A549 (cell line): ENCODE data around the gene NADSYN1.

Experiments used
- JUN ChIP-seq, 2 experiments: fragments of >200 bp; sonication (Bioruptor Twin); formaldehyde crosslinking; IDR thresholded peaks; 2 replicates in 1 of 2; 3 replicates in 1 of 2; pipeline ENCODE4 v1.6.1; 2016 to 2017
- NR3C1 ChIP-seq: fragments of >200 bp; sonication (Bioruptor Twin); formaldehyde crosslinking; IDR thresholded peaks from 3 replicates; pipeline ENCODE4 v1.6.1; 2017
- POLR2AphosphoS2 ChIP-seq: conservative IDR thresholded peaks from 2 replicates; pipeline ENCODE4 v1.6.1; 2012; ENCODE audit warnings: low read length, improper control_type of control experiment, inconsistent platforms
- RFX5 ChIP-seq: fragments of 450-650 bp; IDR thresholded peaks from 2 replicates; pipeline ENCODE4 v1.7.1; 2014; ENCODE audit warnings: antibody characterized with exemption, mild to moderate bottlenecking, moderate library complexity
- TF ChIP-seq, protein P1 (sequence below): fragments of >200 bp; sonication (Bioruptor Twin); formaldehyde crosslinking; IDR thresholded peaks from 3 replicates; pipeline ENCODE4 v1.5.1; 2016

DNA sequence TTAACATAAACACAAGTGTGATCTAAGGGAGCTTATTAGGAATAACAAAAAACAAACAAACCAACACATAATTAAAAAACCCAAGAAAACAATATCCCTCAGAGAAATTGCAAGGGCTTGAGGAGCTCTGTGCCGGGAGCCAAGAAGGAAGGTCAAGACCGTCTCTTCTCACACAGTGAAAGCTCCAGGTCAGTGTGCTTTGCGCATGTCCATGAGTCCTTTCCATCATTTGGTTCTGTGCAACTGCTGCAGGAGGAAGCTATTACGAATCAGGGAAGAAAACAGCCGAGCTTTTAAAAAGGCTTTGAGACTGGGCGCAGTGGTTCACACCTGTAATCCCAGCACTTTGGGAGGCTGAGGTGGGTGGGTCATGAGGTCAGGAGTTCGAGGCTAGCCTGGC is 89.4 kb downstream of the NADSYN1 start:
- TF ChIP-seq, protein P1, sequence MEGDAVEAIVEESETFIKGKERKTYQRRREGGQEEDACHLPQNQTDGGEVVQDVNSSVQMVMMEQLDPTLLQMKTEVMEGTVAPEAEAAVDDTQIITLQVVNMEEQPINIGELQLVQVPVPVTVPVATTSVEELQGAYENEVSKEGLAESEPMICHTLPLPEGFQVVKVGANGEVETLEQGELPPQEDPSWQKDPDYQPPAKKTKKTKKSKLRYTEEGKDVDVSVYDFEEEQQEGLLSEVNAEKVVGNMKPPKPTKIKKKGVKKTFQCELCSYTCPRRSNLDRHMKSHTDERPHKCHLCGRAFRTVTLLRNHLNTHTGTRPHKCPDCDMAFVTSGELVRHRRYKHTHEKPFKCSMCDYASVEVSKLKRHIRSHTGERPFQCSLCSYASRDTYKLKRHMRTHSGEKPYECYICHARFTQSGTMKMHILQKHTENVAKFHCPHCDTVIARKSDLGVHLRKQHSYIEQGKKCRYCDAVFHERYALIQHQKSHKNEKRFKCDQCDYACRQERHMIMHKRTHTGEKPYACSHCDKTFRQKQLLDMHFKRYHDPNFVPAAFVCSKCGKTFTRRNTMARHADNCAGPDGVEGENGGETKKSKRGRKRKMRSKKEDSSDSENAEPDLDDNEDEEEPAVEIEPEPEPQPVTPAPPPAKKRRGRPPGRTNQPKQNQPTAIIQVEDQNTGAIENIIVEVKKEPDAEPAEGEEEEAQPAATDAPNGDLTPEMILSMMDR: no peak
- TF ChIP-seq RFX5 (no peak), NR3C1 (no peak), POLR2AphosphoS2 (no peak), JUN (IDR thresholded peaks at IDR 0.05) (no peak)
